ENCODE measurements around the gene SNX32.

The SNX32 gene

GRCh38 chr11:65867284-65868071 is 33.7 kb downstream of the SNX32 start:
- FAIRE-seq (no peak), DNase-seq (ENCODE audit: insufficient read length, low spot score) (no peak)
- no peak for TF ChIP-seq CTCF (IDR thresholded peaks at IDR 0.05; ENCODE audit: insufficient read depth, missing control alignments)

GRCh38 chr11:65868076-65868667 is 34.4 kb downstream of the SNX32 start:
- no peak for TF ChIP-seq CTCF (IDR thresholded peaks at IDR 0.05; ENCODE audit: insufficient read depth, missing control alignments)
- FAIRE-seq (no peak), DNase-seq (ENCODE audit: insufficient read length, low spot score) (no peak)

DNA sequence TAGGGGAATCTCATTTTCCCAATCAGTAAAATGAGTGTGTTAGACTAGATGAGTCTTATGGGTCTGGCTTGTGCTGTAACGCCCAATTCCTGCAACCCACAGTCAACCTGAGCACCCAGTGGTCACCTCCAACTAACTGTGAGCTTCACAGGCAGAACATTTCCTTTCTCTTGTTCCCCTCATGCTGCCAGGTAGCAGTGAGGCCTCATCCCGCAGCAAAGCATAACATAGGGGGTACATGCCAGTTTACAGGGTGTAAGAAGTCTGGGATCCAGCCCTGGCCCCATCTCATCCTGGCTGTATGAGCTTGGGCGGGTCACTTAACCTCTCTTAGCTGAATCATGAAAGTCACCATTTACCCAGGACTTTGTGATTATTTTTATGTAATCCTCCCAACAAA is 35.1 kb downstream of the SNX32 start:
- no peak for FAIRE-seq
- TF ChIP-seq CTCF (IDR thresholded peaks at IDR 0.05; ENCODE audit: insufficient read depth, missing control alignments) = no peak
- no peak for DNase-seq (ENCODE audit: insufficient read length, low spot score)

- TF ChIP-seq CTCF (IDR thresholded peaks at IDR 0.05; ENCODE audit: insufficient read depth, missing control alignments) = no peak
- DNase-seq (ENCODE audit: insufficient read length, low spot score) = no peak
- no peak for FAIRE-seq
These were observed 36.0 kb downstream of the SNX32 start for GRCh38 chr11:65869643-65870306.

DNA sequence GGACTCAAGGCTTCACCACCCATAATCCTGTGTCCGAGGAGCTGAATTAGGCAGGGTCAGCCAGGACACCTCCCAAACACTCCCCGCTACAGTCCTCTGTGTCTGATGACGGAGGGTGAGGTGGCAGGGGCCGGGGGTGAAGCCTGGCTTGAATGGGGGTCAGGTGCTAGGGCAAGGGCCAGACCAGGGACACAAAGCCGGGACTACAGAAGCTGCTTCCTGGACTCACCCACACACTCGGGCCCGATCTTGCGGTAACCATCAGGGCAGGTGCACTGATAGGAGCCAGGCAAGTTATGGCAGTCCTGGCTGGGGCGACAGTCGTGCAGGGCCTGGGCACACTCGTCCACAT is 36.5 kb downstream of the SNX32 start:
- DNase-seq (ENCODE audit: insufficient read length, low spot score) (no peak), FAIRE-seq (no peak)
- TF ChIP-seq CTCF (IDR thresholded peaks at IDR 0.05; ENCODE audit: insufficient read depth, missing control alignments) = no peak

DNA sequence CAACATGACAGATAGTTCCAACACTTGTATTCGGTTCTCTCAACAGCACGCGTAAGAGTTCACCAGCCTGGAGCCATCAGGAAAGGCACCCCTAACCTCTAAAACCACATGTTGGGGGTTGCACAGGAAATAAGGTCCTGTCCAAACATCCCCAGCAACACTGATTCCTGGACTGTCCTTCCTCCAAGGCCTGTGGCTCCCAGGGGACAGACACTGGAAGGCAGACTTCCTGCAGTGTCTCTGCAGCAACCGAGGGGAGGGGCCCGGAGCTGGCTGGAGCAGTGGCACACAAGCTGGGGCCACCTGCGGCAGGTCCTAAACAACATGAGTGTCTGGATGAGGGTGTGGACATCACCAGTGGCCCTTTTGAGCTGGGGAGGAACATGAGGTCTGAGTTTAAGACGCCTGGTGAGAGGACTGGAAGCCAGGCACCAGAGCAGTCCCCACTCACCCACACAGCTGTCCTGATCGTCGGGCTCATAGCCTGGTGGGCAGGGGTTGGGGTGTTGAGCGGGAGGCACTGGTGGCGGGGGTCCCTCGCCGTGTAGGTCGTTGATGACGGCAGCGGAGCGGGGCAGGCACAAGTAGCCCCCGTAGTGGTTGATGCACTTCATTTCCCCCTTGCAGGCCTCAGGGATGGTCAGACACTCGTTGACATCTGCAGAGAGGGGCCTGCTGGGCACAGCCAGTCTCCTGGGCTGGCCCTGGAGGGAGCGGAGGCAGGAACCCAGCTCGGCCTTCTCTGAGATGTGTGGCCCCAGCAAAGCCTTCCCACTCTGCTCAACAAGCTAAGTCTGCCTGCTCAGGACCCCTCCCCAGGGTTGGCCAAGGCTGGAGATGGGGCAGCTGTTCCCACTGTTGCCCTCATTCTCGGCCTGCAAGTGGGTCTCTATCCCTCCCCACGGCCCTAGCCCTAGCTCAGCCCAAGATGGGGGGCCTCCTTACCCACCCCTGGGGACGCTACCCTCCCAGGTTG is 37.2 kb downstream of the SNX32 start:
- FAIRE-seq = no peak
- DNase-seq (ENCODE audit: insufficient read length, low spot score) = no peak
- TF ChIP-seq CTCF (IDR thresholded peaks at IDR 0.05; ENCODE audit: insufficient read depth, missing control alignments) = no peak

Data from D721Med (cell line).